Suprapubic skin (tissue), 4 donors: Measurements from ENCODE around the gene SPTB.

Source experiments
- EP300 ChIP-seq: sonication (generic); formaldehyde crosslinking; IDR thresholded peaks from one replicate; pipeline ENCODE4 v1.6.1; 2017; ENCODE audit warnings: antibody characterized with exemption
- POLR2A ChIP-seq, 2 donors: fragments of 450-650 bp; IDR thresholded peaks; one replicate each; pipeline ENCODE4 v1.6.1; 2017; ENCODE audit warnings: antibody characterized with exemption in 2 of 2, mild to moderate bottlenecking in 2 of 2, moderate library complexity in 2 of 2
- POLR2AphosphoS5 ChIP-seq, 3 donors: sonication (generic); formaldehyde crosslinking; IDR thresholded peaks; one replicate each; pipeline ENCODE4 v1.6.1; 2017; ENCODE audit warnings: antibody characterized with exemption in 3 of 3
- TF ChIP-seq, protein P1 (sequence below), 2 donors: fragments of 200-600 bp in 1 of 2; fragments of 450-650 bp in 1 of 2; sonication (generic) in 1 of 2; IDR thresholded peaks; one replicate each; pipeline ENCODE4 v1.5.1; 2016 to 2019; ENCODE audit warnings: antibody characterized with exemption in 2 of 2, mild to moderate bottlenecking in 1 of 2, moderate library complexity in 1 of 2

DNA sequence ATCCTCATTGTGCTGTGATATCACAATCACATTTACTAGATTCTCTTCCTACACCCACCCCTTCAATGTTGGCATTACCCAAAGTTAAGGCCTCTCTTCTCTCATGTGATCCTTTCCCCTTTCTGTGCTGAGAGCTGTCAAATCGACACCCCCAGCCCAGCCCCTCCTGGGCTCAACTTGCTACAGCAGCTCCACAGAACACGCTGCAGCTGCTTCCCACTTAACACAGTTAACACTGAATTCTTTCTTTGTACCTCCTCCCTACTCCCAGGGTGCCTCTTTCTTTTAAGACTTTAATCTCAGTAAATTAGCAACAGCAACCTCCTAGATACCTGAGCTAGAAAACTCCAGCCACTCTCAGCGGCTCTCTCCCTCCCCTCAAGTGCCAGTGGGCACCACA is 17.8 kb downstream of the SPTB start:
- TF ChIP-seq, protein P1, sequence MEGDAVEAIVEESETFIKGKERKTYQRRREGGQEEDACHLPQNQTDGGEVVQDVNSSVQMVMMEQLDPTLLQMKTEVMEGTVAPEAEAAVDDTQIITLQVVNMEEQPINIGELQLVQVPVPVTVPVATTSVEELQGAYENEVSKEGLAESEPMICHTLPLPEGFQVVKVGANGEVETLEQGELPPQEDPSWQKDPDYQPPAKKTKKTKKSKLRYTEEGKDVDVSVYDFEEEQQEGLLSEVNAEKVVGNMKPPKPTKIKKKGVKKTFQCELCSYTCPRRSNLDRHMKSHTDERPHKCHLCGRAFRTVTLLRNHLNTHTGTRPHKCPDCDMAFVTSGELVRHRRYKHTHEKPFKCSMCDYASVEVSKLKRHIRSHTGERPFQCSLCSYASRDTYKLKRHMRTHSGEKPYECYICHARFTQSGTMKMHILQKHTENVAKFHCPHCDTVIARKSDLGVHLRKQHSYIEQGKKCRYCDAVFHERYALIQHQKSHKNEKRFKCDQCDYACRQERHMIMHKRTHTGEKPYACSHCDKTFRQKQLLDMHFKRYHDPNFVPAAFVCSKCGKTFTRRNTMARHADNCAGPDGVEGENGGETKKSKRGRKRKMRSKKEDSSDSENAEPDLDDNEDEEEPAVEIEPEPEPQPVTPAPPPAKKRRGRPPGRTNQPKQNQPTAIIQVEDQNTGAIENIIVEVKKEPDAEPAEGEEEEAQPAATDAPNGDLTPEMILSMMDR (IDR thresholded peaks at IDR 0.05), result no peak
- TF ChIP-seq POLR2A (IDR thresholded peaks at IDR 0.05) (no peak), POLR2AphosphoS5 (IDR thresholded peaks at IDR 0.05) (no peak), EP300 (no peak)
